H9 (cell line): ENCODE results near the gene SCFD1. TPM values are rescaled to one million over a fixed set of nuclear protein-coding genes. Genes with fewer than 3 reads are reported as not detected.

Experiments
- DNase-seq: peaks from one replicate; pipeline ENCODE4 v3.0.0-alpha.2; 2017
- H2AFZ ChIP-seq: one replicate; pipeline ENCODE4 v1.6.1; 2013; ENCODE audit warnings: mild to moderate bottlenecking, low read length, control low read depth, moderate library complexity
- H2AK5ac ChIP-seq: 2 replicates; pipeline ENCODE4 v1.6.1; 2013; ENCODE audit warnings: low read length, control low read depth, mixed read lengths; ENCODE audit not compliant: insufficient read length
- H2BK120ac ChIP-seq: one replicate; pipeline ENCODE4 v1.6.1; 2013; ENCODE audit warnings: low read depth, mild to moderate bottlenecking, low read length, control low read depth, inconsistent platforms; ENCODE audit not compliant: poor library complexity, severe bottlenecking
- H2BK12ac ChIP-seq: 2 replicates; pipeline ENCODE4 v1.6.1; 2013; ENCODE audit warnings: low read length, control low read depth, mixed read lengths, low read depth; ENCODE audit not compliant: insufficient read length
- H2BK15ac ChIP-seq: 2 replicates; pipeline ENCODE4 v1.6.1; 2013; ENCODE audit warnings: low read depth, low read length, control low read depth
- H2BK20ac ChIP-seq: one replicate; pipeline ENCODE4 v1.6.1; 2013; ENCODE audit warnings: low read depth, mild to moderate bottlenecking, low read length, control low read depth, inconsistent platforms; ENCODE audit not compliant: poor library complexity, severe bottlenecking
- H2BK5ac ChIP-seq: 2 replicates; pipeline ENCODE4 v1.6.1; 2013; ENCODE audit warnings: low read length, control low read depth, mixed read lengths; ENCODE audit not compliant: insufficient read length
- H3K14ac ChIP-seq: 2 replicates; pipeline ENCODE4 v1.6.1; 2013; ENCODE audit warnings: low read length, control low read depth; ENCODE audit not compliant: insufficient read depth
- H3K18ac ChIP-seq: 2 replicates; pipeline ENCODE4 v1.6.1; 2013; ENCODE audit warnings: low read depth, mild to moderate bottlenecking, mixed read lengths, low read length, control low read depth; ENCODE audit not compliant: insufficient read length
- H3K23ac ChIP-seq: 2 replicates; pipeline ENCODE4 v1.6.1; 2013; ENCODE audit warnings: low read length, control low read depth, mixed read lengths, low read depth; ENCODE audit not compliant: insufficient read length
- H3K23me2 ChIP-seq: 2 replicates; pipeline ENCODE4 v1.6.1; 2013; ENCODE audit warnings: low read depth, mild to moderate bottlenecking, mixed read lengths, low read length, control low read depth; ENCODE audit not compliant: insufficient read length, poor library complexity, severe bottlenecking
- H3K27ac ChIP-seq: 2 replicates; pipeline ENCODE4 v1.5.1; 2013; ENCODE audit warnings: low read length, control low read depth, mixed read lengths, low read depth; ENCODE audit not compliant: insufficient read length
- H3K27me3 ChIP-seq: 2 replicates; pipeline ENCODE4 v1.6.1; 2013; ENCODE audit warnings: low read length, control low read depth, inconsistent platforms; ENCODE audit not compliant: insufficient read depth
- H3K4ac ChIP-seq: 2 replicates; pipeline ENCODE4 v1.6.1; 2013; ENCODE audit warnings: low read depth, mild to moderate bottlenecking, control low read depth, inconsistent platforms, low read length, moderate library complexity
- H3K4me1 ChIP-seq: 2 replicates; pipeline ENCODE4 v1.6.1; 2013; ENCODE audit warnings: low read length, control low read depth, inconsistent platforms; ENCODE audit not compliant: insufficient read depth
- H3K4me2 ChIP-seq: 2 replicates; pipeline ENCODE4 v1.6.1; 2013; ENCODE audit warnings: low read length, control low read depth, mixed read lengths; ENCODE audit not compliant: insufficient read length, insufficient read depth
- H3K56ac ChIP-seq: 2 replicates; pipeline ENCODE4 v1.6.1; 2013; ENCODE audit warnings: low read depth, mild to moderate bottlenecking, mixed read lengths, low read length, control low read depth; ENCODE audit not compliant: insufficient read length
- H3K79me1 ChIP-seq: 2 replicates; pipeline ENCODE4 v1.6.1; 2013; ENCODE audit warnings: low read depth, mild to moderate bottlenecking, moderate library complexity, low read length, control low read depth, inconsistent platforms; ENCODE audit not compliant: insufficient read depth, poor library complexity, severe bottlenecking
- H3K79me2 ChIP-seq: 2 replicates; pipeline ENCODE4 v1.6.1; 2013; ENCODE audit warnings: low read length, control low read depth, inconsistent platforms; ENCODE audit not compliant: insufficient read depth
- H3K9ac ChIP-seq: 2 replicates; pipeline ENCODE4 v1.6.1; 2013; ENCODE audit warnings: low read length, control low read depth, mixed read lengths; ENCODE audit not compliant: insufficient read length; ENCODE audit errors: extremely low read depth
- H3K9me3 ChIP-seq: one replicate; pipeline ENCODE4 v1.6.1; 2013; ENCODE audit warnings: low read depth, low read length, inconsistent platforms; ENCODE audit not compliant: control insufficient read depth
- H3T11ph ChIP-seq: one replicate; pipeline ENCODE4 v1.6.1; 2013; ENCODE audit warnings: mild to moderate bottlenecking, low read length, control low read depth, inconsistent platforms
- H4K20me1 ChIP-seq: one replicate; pipeline ENCODE4 v1.6.1; 2013; ENCODE audit not compliant: control insufficient read depth, insufficient read length, insufficient read depth
- H4K5ac ChIP-seq: 2 replicates; pipeline ENCODE4 v1.6.1; 2013; ENCODE audit warnings: low read depth, mild to moderate bottlenecking, mixed read lengths, low read length, control low read depth; ENCODE audit not compliant: insufficient read length
- H4K8ac ChIP-seq: replicated peaks from 2 replicates; pipeline ENCODE4 v1.6.1; 2013; ENCODE audit warnings: low read length, control low read depth, mixed read lengths, low read depth; ENCODE audit not compliant: insufficient read length
- H4K91ac ChIP-seq: 2 replicates; pipeline ENCODE4 v1.6.1; 2013; ENCODE audit warnings: low read depth, mild to moderate bottlenecking, moderate library complexity, mixed read lengths, low read length, control low read depth; ENCODE audit not compliant: insufficient read length
- H3K27ac Mint-ChIP-seq, 3 experiments: 2 replicates in 2 of 3; 3 replicates in 1 of 3; pipeline ENCODE4 v1.8.0; 2020 to 2021; ENCODE audit warnings: mixed read lengths in 3 of 3, mild to moderate bottlenecking in 1 of 3, moderate library complexity in 1 of 3
- H3K27me3 Mint-ChIP-seq: 2 replicates; pipeline ENCODE4 v1.8.0; 2021; ENCODE audit warnings: low read depth, mild to moderate bottlenecking, moderate library complexity, mixed read lengths
- H3K36me3 Mint-ChIP-seq, 3 experiments: 2 replicates in 2 of 3; 3 replicates in 1 of 3; pipeline ENCODE4 v1.8.0; 2020 to 2021; ENCODE audit warnings: low read depth in 3 of 3, mixed read lengths in 3 of 3; ENCODE audit not compliant: insufficient read depth in 1 of 3
- H3K4me1 Mint-ChIP-seq, 2 experiments: 2 replicates each; pipeline ENCODE4 v1.8.0; 2020; ENCODE audit warnings: mixed read lengths in 2 of 2
- H3K4me3 Mint-ChIP-seq, 2 experiments: 2 replicates in 1 of 2; 3 replicates in 1 of 2; pipeline ENCODE4 v1.8.0; 2020 to 2021; ENCODE audit warnings: mild to moderate bottlenecking in 2 of 2, mixed read lengths in 2 of 2, moderate library complexity in 1 of 2
- H3K9me3 Mint-ChIP-seq, 2 experiments: 2 replicates in 1 of 2; 3 replicates in 1 of 2; pipeline ENCODE4 v1.8.0; 2020; ENCODE audit warnings: mild to moderate bottlenecking in 2 of 2, mixed read lengths in 2 of 2, moderate library complexity in 1 of 2
- WGBS: extraction: QIAGEN DNeasy Blood & Tissue Kit; methylation state at CpG from one replicate; pipeline ENCODE4 v1.1.7; 2013; ENCODE audit warnings: missing lambda C conversion rate, low lambda C conversion rate, mixed read lengths; ENCODE audit not compliant: insufficient read length; ENCODE audit errors: extremely low coverage; 5-methylcytosine and 5-hydroxymethylcytosine counted together
- total RNA-seq: library from RNA; stranded (reverse); gene quantifications from 2 replicates; pipeline ENCODE4 v1.2.1, GENCODE V29; 2021
- TF ChIP-seq, protein P1 (sequence below): fragments of 200-600 bp; sonication (generic); conservative IDR thresholded peaks from 3 replicates; pipeline ENCODE4 v1.8.0; 2021; ENCODE audit warnings: antibody characterized with exemption, mild to moderate bottlenecking

The SCFD1 gene
- total RNA-seq, 1 experiment from 2014 or later = 85.2 TPM

GRCh38 chr14:30725763-30726162 lies 103.6 kb downstream of the SCFD1 start:
- H3K79me1 ChIP-seq = no peaks in the 10 kb centered on the region
- no peak overlapping the region for H4K5ac ChIP-seq
- H4K20me1 ChIP-seq = no peaks in the 10 kb centered on the region
- H3K27me3 ChIP-seq = no peaks in the 10 kb centered on the region
- no peak overlapping the region for H3K27ac ChIP-seq
- H3K23ac ChIP-seq = no peak overlapping the region
- DNase-seq = no peak
- H3K9me3 ChIP-seq = no peaks in the 10 kb centered on the region
- no peak overlapping the region for H2AK5ac ChIP-seq
- Mint-ChIP-seq H3K4me1 (no peaks in the 10 kb centered on the region), H3K9me3 (peaks cover 4 to 6% of the 10 kb centered on the region in 2 experiments; a peak in 4 of 5 replicates), H3K36me3 (peaks cover 20 to 48% (median 44%) of the 10 kb centered on the region in 3 experiments), H3K27me3 (no peaks in the 10 kb centered on the region; the same call in 1 of the 2 replicates), H3K27ac (no peak overlapping the region; a peak in 2 of 7 replicates), H3K4me3 (no peak overlapping the region)
- no peak overlapping the region for H2BK20ac ChIP-seq
- no CpG with 5 or more reads among the region's 5 CpGs for WGBS
- H3K23me2 ChIP-seq = no peaks in the 10 kb centered on the region
- H4K91ac ChIP-seq = no peak overlapping the region
- no peaks in the 10 kb centered on the region; the same call in 1 of the 2 replicates for H3K4me1 ChIP-seq
- no peak overlapping the region for H3K9ac ChIP-seq
- no peak overlapping the region for H3K4me2 ChIP-seq
- H2BK5ac ChIP-seq = no peak overlapping the region
- H3K14ac ChIP-seq = no peak overlapping the region
- no peak overlapping the region for H2BK12ac ChIP-seq
- H3K18ac ChIP-seq = no peak overlapping the region
- TF ChIP-seq, protein P1, sequence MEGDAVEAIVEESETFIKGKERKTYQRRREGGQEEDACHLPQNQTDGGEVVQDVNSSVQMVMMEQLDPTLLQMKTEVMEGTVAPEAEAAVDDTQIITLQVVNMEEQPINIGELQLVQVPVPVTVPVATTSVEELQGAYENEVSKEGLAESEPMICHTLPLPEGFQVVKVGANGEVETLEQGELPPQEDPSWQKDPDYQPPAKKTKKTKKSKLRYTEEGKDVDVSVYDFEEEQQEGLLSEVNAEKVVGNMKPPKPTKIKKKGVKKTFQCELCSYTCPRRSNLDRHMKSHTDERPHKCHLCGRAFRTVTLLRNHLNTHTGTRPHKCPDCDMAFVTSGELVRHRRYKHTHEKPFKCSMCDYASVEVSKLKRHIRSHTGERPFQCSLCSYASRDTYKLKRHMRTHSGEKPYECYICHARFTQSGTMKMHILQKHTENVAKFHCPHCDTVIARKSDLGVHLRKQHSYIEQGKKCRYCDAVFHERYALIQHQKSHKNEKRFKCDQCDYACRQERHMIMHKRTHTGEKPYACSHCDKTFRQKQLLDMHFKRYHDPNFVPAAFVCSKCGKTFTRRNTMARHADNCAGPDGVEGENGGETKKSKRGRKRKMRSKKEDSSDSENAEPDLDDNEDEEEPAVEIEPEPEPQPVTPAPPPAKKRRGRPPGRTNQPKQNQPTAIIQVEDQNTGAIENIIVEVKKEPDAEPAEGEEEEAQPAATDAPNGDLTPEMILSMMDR = no peak
- no peaks in the 10 kb centered on the region for H3K79me2 ChIP-seq
- H2BK120ac ChIP-seq = no peak overlapping the region
- H3K4ac ChIP-seq = no peak overlapping the region
- H4K8ac ChIP-seq = no peak overlapping the region
- H3K56ac ChIP-seq = no peak overlapping the region
- no peak overlapping the region for H3T11ph ChIP-seq
- H2AFZ ChIP-seq = no peak overlapping the region
- no peak overlapping the region for H2BK15ac ChIP-seq
